A673 (cell line): ENCODE results near the gene PABPN1L. TPM values are rescaled to one million over a fixed set of nuclear protein-coding genes. Genes with fewer than 3 reads are reported as not detected.

Source experiments
- BruUV-seq: library from RNA; stranded (reverse); fragments of 400-500 nt; replicated peaks from 2 replicates; lab custom pipeline; 2021; lab: Mats Ljungman, UMichigan
- CTCF ChIA-PET: fragments of 300-600 bp; sonication (Branson Sonifier 250); formaldehyde crosslinking; loops from one replicate; lab custom pipeline; 2022; ENCODE audit warnings: antibody characterized with exemption; lab: Charles Lee
- POLR2A ChIA-PET: fragments of 300-600 bp; sonication (Branson Sonifier 250); formaldehyde crosslinking; loops from one replicate; lab custom pipeline; 2022; ENCODE audit warnings: antibody characterized with exemption; ENCODE audit not compliant: low non-redundant PET; lab: Charles Lee
- DNase-seq: peaks from one replicate; pipeline ENCODE4 v3.0.0-alpha.2; 2015; ENCODE audit warnings: low spot score
- H3K27ac ChIP-seq: fragments of 200-600 bp; sonication (generic); 2 replicates; pipeline ENCODE4 v1.5.1; 2016; ENCODE audit warnings: mixed run types, low read depth, mild to moderate bottlenecking, mixed read lengths, antibody characterized with exemption, low read length; ENCODE audit not compliant: poor library complexity, severe bottlenecking
- H3K27me3 ChIP-seq: fragments of 200-600 bp; sonication (generic); replicated peaks from 2 replicates; pipeline ENCODE4 v1.6.1; 2017; ENCODE audit warnings: mixed run types, low read depth, mild to moderate bottlenecking, mixed read lengths, antibody characterized with exemption, low read length; ENCODE audit not compliant: insufficient read depth, poor library complexity
- H3K36me3 ChIP-seq: fragments of 200-600 bp; sonication (generic); 2 replicates; pipeline ENCODE4 v1.6.1; 2016; ENCODE audit warnings: mixed run types, mild to moderate bottlenecking, mixed read lengths, antibody characterized with exemption, low read length; ENCODE audit not compliant: insufficient read depth, poor library complexity, severe bottlenecking
- H3K4me1 ChIP-seq: fragments of 200-600 bp; sonication (generic); 2 replicates; pipeline ENCODE4 v1.6.1; 2017; ENCODE audit warnings: mixed run types, mild to moderate bottlenecking, mixed read lengths, antibody characterized with exemption, low read length; ENCODE audit not compliant: insufficient read depth, poor library complexity, severe bottlenecking
- H3K4me3 ChIP-seq: fragments of 200-600 bp; sonication (generic); 2 replicates; pipeline ENCODE4 v1.5.1; 2016; ENCODE audit warnings: low read depth, mixed run types, mild to moderate bottlenecking, mixed read lengths, low read length; ENCODE audit not compliant: poor library complexity, severe bottlenecking
- H3K9me3 ChIP-seq: fragments of 200-600 bp; sonication (generic); 2 replicates; pipeline ENCODE4 v1.6.1; 2016; ENCODE audit warnings: mixed run types, low read depth, mild to moderate bottlenecking, mixed read lengths, antibody characterized with exemption, low read length; ENCODE audit not compliant: poor library complexity, severe bottlenecking
- CTCF ChIP-seq: fragments of 300-800, 200-600 bp; sonication (generic); conservative IDR thresholded peaks from 2 replicates; pipeline ENCODE4 v1.5.1; 2017; ENCODE audit warnings: low read depth, mild to moderate bottlenecking, antibody characterized with exemption, low read length, moderate library complexity, mixed read lengths
- EZH2 ChIP-seq: fragments of 200-600 bp; sonication (generic); IDR thresholded peaks from 2 replicates; pipeline ENCODE4 v1.6.1; 2017; ENCODE audit warnings: borderline replicate concordance, low read depth, mild to moderate bottlenecking, mixed read lengths, antibody characterized with exemption, low read length; ENCODE audit not compliant: poor library complexity, severe bottlenecking
- intact Hi-C: fragments of 100-400 bp; cut with micrococcal nuclease; formaldehyde crosslinking; loops from one replicate; pipeline ENCODE4 v1.10.0; 2022; ENCODE audit not compliant: unreplicated experiment
- total RNA-seq: library from RNA; stranded (reverse); gene quantifications from 2 replicates; pipeline ENCODE4 v1.2.3, GENCODE V29; 2021

Gene PABPN1L
- total RNA-seq, 1 experiment from 2014 or later = not detected

- no peak for DNase-seq
- Histone ChIP-seq H3K4me1 (peaks cover 6% of the 10 kb centered on the region), H3K27me3 (no peaks in the 10 kb centered on the region), H3K27ac (no peak overlapping the region), H3K9me3 (no peaks in the 10 kb centered on the region), H3K36me3 (no peaks in the 10 kb centered on the region), H3K4me3 (no peak overlapping the region)
- ChIA-PET POLR2A (no interaction called here), CTCF (no interaction called here)
- BruUV-seq = no TSS peak
- intact Hi-C loops = no loop called here
- TF ChIP-seq EZH2 = no peak
- no peak for TF ChIP-seq CTCF
Observed at GRCh38 chr16:88886420-88886844, 20.0 kb upstream of the PABPN1L start.

GRCh38 chr16:88885693-88886280 is 19.3 kb upstream of the PABPN1L start:
- no peaks in the 10 kb centered on the region for H3K36me3 ChIP-seq
- no peak overlapping the region for H3K27ac ChIP-seq
- TF ChIP-seq CTCF = no peak
- no peak for TF ChIP-seq EZH2
- ChIA-PET POLR2A (no interaction called here), CTCF (no interaction called here)
- intact Hi-C loops = no loop called here
- no TSS peak for BruUV-seq
- H3K4me3 ChIP-seq = no peak overlapping the region
- H3K27me3 ChIP-seq = no peaks in the 10 kb centered on the region
- H3K9me3 ChIP-seq = no peaks in the 10 kb centered on the region
- no peak for DNase-seq
- peaks cover 6% of the 10 kb centered on the region for H3K4me1 ChIP-seq

GRCh38 chr16:88884569-88885271 is 18.3 kb upstream of the PABPN1L start:
- no peaks in the 10 kb centered on the region for H3K27me3 ChIP-seq
- TF ChIP-seq EZH2 (no peak), CTCF (no peak)
- H3K36me3 ChIP-seq = no peaks in the 10 kb centered on the region
- POLR2A ChIA-PET = interaction anchor here (0.6 kb wide), 1 partner anchor 88 kb away, joined by 3 read pairs; no protein-coding TSS in a partner anchor
- intact Hi-C loops = no loop called here
- DNase-seq = no peak
- H3K4me3 ChIP-seq = no peak overlapping the region
- H3K27ac ChIP-seq = no peak overlapping the region
- CTCF ChIA-PET = no interaction called here
- peaks cover 6% of the 10 kb centered on the region for H3K4me1 ChIP-seq
- no peaks in the 10 kb centered on the region for H3K9me3 ChIP-seq
- no TSS peak for BruUV-seq
